ENCODE measurements around the gene HOOK1.

The HOOK1 gene

DNA sequence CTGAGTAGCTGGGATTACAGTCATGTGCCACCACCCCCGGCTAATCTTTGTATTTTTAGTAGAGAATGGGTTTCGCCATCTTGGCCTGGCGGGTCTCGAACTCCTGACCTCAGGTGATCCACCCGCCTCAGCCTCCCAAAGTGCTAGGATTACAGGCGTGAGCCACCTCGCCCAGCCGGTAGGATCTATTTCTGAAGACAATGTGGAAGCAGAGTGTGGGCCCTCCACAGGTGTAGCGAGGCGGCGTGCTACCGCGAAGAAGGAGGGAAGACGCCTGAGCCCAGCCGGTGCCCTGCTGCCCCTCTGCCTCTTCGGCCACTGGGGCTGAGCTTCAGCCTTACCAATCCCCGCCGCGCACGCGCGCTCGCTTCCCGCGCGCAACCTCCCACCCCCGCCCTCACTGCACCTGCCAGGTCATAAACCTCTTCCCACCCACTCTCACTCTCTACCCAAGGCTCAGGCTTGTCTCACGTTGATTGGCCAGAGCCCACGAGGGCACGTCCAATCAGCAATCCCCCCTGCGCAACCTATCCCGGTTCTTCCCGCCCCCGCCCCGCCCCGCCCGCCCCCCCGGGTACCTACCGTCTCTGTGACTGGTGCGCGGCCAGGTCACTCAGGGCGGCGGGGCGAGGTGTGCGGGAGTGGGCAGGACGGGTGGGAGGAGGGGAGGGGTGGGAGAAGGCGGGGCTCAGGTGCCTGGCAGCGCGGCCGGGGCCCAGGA lies 409 bp upstream of the HOOK1 start:
- H3K27ac ChIP-seq: no peak overlapping the region
- peak overlapping the region; percentile 54 to 64 for H3K4me3 ChIP-seq (ENCODE audit: low read depth in 1 of 2, low read length in 1 of 2)
- peaks cover 65% of the 10 kb centered on the region for H3K27me3 ChIP-seq
- H3K9me3 ChIP-seq: no peaks in the 10 kb centered on the region
- TF ChIP-seq, protein P1, sequence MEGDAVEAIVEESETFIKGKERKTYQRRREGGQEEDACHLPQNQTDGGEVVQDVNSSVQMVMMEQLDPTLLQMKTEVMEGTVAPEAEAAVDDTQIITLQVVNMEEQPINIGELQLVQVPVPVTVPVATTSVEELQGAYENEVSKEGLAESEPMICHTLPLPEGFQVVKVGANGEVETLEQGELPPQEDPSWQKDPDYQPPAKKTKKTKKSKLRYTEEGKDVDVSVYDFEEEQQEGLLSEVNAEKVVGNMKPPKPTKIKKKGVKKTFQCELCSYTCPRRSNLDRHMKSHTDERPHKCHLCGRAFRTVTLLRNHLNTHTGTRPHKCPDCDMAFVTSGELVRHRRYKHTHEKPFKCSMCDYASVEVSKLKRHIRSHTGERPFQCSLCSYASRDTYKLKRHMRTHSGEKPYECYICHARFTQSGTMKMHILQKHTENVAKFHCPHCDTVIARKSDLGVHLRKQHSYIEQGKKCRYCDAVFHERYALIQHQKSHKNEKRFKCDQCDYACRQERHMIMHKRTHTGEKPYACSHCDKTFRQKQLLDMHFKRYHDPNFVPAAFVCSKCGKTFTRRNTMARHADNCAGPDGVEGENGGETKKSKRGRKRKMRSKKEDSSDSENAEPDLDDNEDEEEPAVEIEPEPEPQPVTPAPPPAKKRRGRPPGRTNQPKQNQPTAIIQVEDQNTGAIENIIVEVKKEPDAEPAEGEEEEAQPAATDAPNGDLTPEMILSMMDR (IDR thresholded peaks at IDR 0.05): no peak
- H3K36me3 ChIP-seq: no peaks in the 10 kb centered on the region
- peaks cover 8 to 13% of the 10 kb centered on the region in 2 experiments for H3K4me1 ChIP-seq (ENCODE audit: control insufficient read depth in 1 of 2, insufficient read depth in 1 of 2, low read depth in 1 of 2, low read length in 1 of 2)

DNA sequence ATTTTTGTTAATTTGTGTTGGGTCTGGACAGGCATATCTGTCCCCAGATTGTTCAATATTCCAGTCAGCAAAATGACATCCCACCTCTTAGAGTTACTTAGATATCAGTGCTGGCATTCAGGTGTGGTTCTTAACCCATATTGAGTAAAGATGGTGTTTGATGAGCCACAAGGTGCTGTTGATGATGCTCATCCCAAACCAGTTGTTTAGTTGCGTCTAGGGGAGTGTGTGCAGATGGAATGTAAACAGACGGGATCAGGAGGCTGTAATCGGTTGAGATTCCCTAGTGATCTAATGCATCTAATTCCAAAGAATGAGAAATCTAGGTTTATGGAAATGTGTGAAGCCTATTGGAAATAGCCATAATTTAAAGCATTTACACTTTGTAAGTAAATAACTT lies 1.1 kb downstream of the HOOK1 start:
- H3K4me1 ChIP-seq (ENCODE audit: control insufficient read depth in 1 of 2, insufficient read depth in 1 of 2, low read depth in 1 of 2, low read length in 1 of 2): peaks cover 8 to 13% of the 10 kb centered on the region in 2 experiments
- no peak overlapping the region for H3K27ac ChIP-seq
- TF ChIP-seq, protein P1 (IDR thresholded peaks at IDR 0.05): no peak
- no peaks in the 10 kb centered on the region for H3K9me3 ChIP-seq
- no peaks in the 10 kb centered on the region for H3K36me3 ChIP-seq
- H3K4me3 ChIP-seq (ENCODE audit: low read depth in 1 of 2, low read length in 1 of 2): no peak overlapping the region
- peaks cover 65% of the 10 kb centered on the region for H3K27me3 ChIP-seq

DNA sequence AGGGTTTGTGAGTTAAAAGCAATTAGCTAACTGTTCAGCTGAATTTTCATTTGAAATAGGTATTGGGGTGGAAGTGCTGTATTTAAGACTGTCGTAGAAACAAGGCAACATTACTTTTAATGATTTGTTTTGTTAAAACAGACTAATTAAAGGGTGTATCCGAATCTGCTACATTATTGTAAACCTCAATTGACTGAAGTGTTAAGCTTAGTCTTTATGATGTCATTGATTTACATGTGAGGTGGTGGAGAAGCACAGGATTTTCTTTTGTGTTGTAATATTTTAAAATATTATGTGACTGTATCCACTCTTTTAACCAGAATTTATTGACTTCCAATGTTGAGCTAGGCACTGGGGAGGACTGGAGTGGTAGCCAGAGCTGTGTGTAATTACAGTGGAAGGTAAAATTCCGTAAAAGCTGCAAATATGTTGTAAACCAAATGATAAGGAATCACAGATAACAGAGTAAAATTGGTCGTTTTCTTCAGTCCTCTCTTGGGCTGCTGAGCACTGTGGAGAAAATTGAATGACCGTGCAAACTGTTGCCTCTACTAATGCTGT lies 1.6 kb downstream of the HOOK1 start:
- Histone ChIP-seq H3K9me3 (no peaks in the 10 kb centered on the region), H3K4me3 (ENCODE audit: low read depth in 1 of 2, low read length in 1 of 2) (no peak overlapping the region), H3K27ac (no peak overlapping the region), H3K36me3 (no peaks in the 10 kb centered on the region), H3K27me3 (peaks cover 65% of the 10 kb centered on the region), H3K4me1 (ENCODE audit: control insufficient read depth in 1 of 2, insufficient read depth in 1 of 2, low read depth in 1 of 2, low read length in 1 of 2) (peaks cover 8 to 13% of the 10 kb centered on the region in 2 experiments)
- TF ChIP-seq, protein P1 (IDR thresholded peaks at IDR 0.05): no peak

DNA sequence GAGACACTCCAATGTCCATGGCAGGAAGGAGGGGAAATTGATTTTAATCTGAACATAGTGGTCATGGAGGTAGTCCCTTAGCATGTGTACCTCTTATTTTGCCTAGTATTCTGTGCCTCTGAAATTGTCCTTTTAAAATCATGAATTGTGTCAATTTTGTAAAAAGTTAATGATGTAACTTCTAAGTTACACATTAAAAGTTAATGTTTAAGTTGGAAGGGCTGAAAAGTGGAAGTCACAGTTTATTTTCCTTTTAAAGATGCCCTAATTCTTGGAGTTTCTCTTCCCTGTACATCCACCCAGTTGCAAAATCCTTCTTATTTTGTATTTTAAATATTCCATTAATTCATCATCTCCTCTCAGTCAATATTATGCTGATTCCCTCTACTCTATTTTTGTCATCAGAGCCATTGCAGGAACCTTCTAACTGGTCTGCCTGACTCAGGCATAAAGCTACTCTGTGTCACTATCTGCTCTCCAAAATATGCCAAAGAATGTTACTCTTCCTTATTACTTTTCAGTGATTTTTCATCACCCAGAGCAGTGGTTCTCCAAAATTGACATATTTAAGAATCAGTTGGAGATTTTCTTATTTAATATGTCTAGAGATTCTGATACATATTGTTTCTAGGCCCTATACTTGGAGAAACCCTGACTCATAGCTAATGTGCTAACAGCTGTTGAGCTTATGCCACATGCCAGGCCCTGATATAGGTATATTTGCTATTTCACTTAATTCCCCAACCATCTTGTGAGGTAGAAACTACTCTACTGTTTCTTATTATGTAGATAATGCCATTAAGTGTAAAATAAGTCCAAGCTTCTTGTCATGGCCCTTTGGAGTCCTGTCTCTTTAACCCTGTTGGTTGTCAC lies 5.1 kb downstream of the HOOK1 start:
- H3K9me3 ChIP-seq: no peaks in the 10 kb centered on the region
- H3K4me3 ChIP-seq (ENCODE audit: low read depth in 1 of 2, low read length in 1 of 2): no peak overlapping the region
- H3K27ac ChIP-seq: no peak overlapping the region
- TF ChIP-seq, protein P1 (IDR thresholded peaks at IDR 0.05): no peak
- H3K4me1 ChIP-seq (ENCODE audit: control insufficient read depth in 1 of 2, insufficient read depth in 1 of 2, low read depth in 1 of 2, low read length in 1 of 2): peaks cover 0 to under 1% of the 10 kb centered on the region in 2 experiments
- H3K36me3 ChIP-seq: no peaks in the 10 kb centered on the region
- peaks cover 32% of the 10 kb centered on the region for H3K27me3 ChIP-seq

DNA sequence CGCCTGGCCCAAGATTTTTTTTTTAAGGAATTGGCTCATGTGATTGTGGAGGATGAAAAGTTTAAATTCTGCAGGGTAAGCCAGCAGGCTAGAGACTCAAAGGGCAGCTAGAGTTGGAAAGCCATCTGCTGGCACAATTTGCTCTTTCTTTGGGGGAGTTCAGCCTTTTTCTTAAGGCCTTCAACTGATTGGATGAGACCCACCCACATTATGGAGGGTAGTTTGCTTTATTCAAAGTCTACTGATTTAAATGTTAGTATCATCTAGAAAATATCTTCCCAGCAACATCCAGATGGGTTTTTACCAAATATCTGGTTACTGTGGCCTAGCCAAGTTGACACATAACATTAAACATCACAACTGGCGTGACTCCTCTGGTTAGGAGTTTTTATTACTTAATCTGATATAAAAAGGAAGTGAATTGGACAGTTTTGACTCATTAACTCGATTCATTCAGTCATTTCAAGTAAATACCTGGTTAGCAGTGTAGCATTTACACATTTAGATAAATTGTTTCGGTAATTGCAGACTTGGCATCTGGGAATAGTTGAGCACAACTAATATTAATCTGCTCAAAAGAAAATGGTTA lies 12.4 kb downstream of the HOOK1 start:
- Histone ChIP-seq H3K4me1 (ENCODE audit: control insufficient read depth in 1 of 2, insufficient read depth in 1 of 2, low read depth in 1 of 2, low read length in 1 of 2) (no peaks in the 10 kb centered on the region), H3K27ac (no peak overlapping the region), H3K27me3 (no peaks in the 10 kb centered on the region), H3K9me3 (no peaks in the 10 kb centered on the region), H3K36me3 (no peaks in the 10 kb centered on the region), H3K4me3 (ENCODE audit: low read depth in 1 of 2, low read length in 1 of 2) (no peak overlapping the region)
- TF ChIP-seq, protein P1 (IDR thresholded peaks at IDR 0.05): no peak

All from neutrophil (primary cell).